Keratinocyte (primary cell): ENCODE measurements around the gene ST3GAL5.

Source experiments
- EZH2 ChIP-seq: IDR thresholded peaks from one replicate; pipeline ENCODE4 v1.6.1; 2012; ENCODE audit warnings: inconsistent platforms, mild to moderate bottlenecking, low read length, moderate library complexity
- TF ChIP-seq, protein P1 (sequence below), 3 experiments: IDR thresholded peaks in 1 of 3; conservative IDR thresholded peaks in 1 of 3; optimal IDR thresholded peaks in 1 of 3; 2 replicates in 2 of 3; 3 replicates in 1 of 3; pipeline versions ENCODE3 to v1.5.1; 2011; ENCODE audit warnings: low read length in 3 of 3, mild to moderate bottlenecking in 3 of 3, moderate library complexity in 2 of 3, control low read depth in 1 of 3, inconsistent platforms in 1 of 3; ENCODE audit not compliant: insufficient read depth in 2 of 3; ENCODE audit errors: extremely low read depth in 1 of 3

DNA sequence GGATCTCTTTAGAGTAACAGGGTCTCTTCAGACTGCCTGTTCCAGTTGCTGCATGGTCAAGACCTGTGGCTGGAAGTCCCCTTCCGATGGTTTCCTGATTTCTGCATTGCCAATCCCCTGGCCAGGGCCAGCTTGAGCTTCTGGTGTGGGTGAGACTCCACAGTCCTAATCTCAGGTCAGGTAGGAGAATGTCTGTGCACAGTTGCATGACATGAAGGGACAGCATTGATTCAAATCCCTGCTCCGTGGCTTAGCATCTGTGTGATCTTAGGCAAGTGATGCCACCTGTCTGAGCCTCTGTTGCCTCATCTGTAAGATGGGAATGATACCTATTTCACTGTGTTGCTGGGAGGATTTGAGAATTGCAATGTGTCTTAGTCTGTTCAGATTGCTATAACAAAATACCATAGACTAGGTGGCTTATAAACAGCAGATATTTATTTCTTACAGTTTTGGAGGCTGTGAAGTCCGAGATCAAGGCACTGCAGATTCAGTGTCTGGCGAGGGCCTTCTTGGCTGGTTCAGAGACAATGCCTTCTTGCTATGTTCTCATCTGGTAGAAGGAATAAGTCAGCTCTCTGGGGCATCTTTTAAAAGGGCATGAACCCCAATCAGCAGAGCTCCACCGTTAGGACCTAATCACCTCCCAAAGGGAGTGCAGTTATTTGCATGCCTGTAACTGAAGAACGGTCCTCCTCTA lies 68.8 kb downstream of the ST3GAL5 start:
- TF ChIP-seq, protein P1, sequence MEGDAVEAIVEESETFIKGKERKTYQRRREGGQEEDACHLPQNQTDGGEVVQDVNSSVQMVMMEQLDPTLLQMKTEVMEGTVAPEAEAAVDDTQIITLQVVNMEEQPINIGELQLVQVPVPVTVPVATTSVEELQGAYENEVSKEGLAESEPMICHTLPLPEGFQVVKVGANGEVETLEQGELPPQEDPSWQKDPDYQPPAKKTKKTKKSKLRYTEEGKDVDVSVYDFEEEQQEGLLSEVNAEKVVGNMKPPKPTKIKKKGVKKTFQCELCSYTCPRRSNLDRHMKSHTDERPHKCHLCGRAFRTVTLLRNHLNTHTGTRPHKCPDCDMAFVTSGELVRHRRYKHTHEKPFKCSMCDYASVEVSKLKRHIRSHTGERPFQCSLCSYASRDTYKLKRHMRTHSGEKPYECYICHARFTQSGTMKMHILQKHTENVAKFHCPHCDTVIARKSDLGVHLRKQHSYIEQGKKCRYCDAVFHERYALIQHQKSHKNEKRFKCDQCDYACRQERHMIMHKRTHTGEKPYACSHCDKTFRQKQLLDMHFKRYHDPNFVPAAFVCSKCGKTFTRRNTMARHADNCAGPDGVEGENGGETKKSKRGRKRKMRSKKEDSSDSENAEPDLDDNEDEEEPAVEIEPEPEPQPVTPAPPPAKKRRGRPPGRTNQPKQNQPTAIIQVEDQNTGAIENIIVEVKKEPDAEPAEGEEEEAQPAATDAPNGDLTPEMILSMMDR (optimal IDR thresholded peaks at IDR 0.05 in 1 of 3, IDR thresholded peaks at IDR 0.05 in 1 of 3, conservative IDR thresholded peaks at IDR 0.05 in 1 of 3; ENCODE audit: extremely low read depth in 1 of 3, insufficient read depth in 2 of 3, low read length in 3 of 3), result no peak
- no peak for TF ChIP-seq EZH2
